Breast epithelium (tissue), 3 donors: ENCODE results near the gene FABP3.

Experiments
- CTCF ChIP-seq, 3 donors: fragments of 450-650 bp; IDR thresholded peaks; one replicate each; pipeline ENCODE4 v1.5.1; 2016 to 2017; ENCODE audit warnings: antibody characterized with exemption in 3 of 3, mild to moderate bottlenecking in 3 of 3, moderate library complexity in 3 of 3
- POLR2A ChIP-seq: fragments of 450-650 bp; IDR thresholded peaks from one replicate; pipeline ENCODE4 v1.6.1; 2016; ENCODE audit warnings: antibody characterized with exemption, mild to moderate bottlenecking, moderate library complexity
- POLR2AphosphoS5 ChIP-seq, 3 donors: sonication (generic); formaldehyde crosslinking; IDR thresholded peaks; one replicate each; pipeline ENCODE4 v1.6.1; 2017; ENCODE audit warnings: antibody characterized with exemption in 3 of 3

- no peak for TF ChIP-seq CTCF (IDR thresholded peaks at IDR 0.05)
- no peak for TF ChIP-seq POLR2AphosphoS5 (IDR thresholded peaks at IDR 0.05)
- TF ChIP-seq POLR2A = no peak
These were observed 18.6 kb downstream of the FABP3 start for GRCh38 chr1:31354283-31354682.
